Large intestine (tissue), 3 donors: ENCODE measurements around the gene ZNF267. TPM values are rescaled to one million over a fixed set of nuclear protein-coding genes. Genes with fewer than 3 reads are reported as not detected.
"Not testable (repeated sequence)": the region's sequence is repeated elsewhere in the genome, so short reads cannot be mapped to it uniquely, and the experiment has no call there.

Experiments
- DNase-seq, 2 donors: peaks; one replicate each; pipeline versions ENCODE4 v3.0.0 to v3.0.0-alpha.2; 2013
- H3K27ac ChIP-seq: one replicate; pipeline ENCODE4 v1.5.1; 2013; ENCODE audit warnings: low read length
- H3K27me3 ChIP-seq: 2 replicates; pipeline ENCODE4 v1.6.1; 2013; ENCODE audit warnings: low read length; ENCODE audit not compliant: control insufficient read depth, insufficient read depth
- H3K36me3 ChIP-seq: 2 replicates; pipeline ENCODE4 v1.6.1; 2013; ENCODE audit warnings: low read length; ENCODE audit not compliant: control insufficient read depth, insufficient read depth
- H3K4me1 ChIP-seq: one replicate; pipeline ENCODE4 v1.6.1; 2013; ENCODE audit warnings: low read length; ENCODE audit not compliant: control insufficient read depth, insufficient read depth
- H3K4me3 ChIP-seq: one replicate; pipeline ENCODE4 v1.5.1; 2013; ENCODE audit warnings: low read length
- H3K9me3 ChIP-seq: one replicate; pipeline ENCODE4 v1.6.1; 2013; ENCODE audit warnings: mild to moderate bottlenecking, low read depth, low read length, moderate library complexity; ENCODE audit not compliant: control insufficient read depth
- WGBS: methylation state at CpG from one replicate; pipeline ENCODE4 v1.1.5; 2013; ENCODE audit warnings: low lambda C conversion rate; ENCODE audit not compliant: insufficient coverage; 5-methylcytosine and 5-hydroxymethylcytosine counted together
- polyA plus RNA-seq: library from polyadenylated mRNA; unstranded; fragments of 120-200 nt; gene quantifications from one replicate; pipeline ENCODE4 v1.2.1, GENCODE V29; 2013

The ZNF267 gene
- polyA plus RNA-seq, 1 donor: 13.2 TPM

DNA sequence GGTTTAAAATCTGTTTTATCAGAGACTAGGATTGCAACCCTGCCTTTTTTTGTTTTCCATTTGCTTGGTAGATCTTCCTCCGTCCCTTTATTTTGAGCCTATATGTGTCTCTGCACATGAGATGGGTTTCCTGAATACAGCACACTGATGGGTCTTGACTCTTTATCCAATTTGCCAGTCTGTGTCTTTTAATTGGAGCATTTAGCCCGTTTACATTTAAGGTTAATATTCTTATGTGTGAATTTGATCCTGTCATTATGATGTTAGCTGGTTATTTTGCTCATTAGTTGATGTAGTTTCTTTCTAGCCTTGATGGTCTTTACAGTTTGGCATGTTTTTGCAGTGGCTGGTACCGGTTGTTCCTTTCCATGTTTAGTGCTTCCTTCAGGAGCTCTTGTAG lies 31.0 kb downstream of the ZNF267 start:
- not testable (repeated sequence) for H3K4me3 ChIP-seq, DNase-seq, H3K36me3 ChIP-seq, H3K27ac ChIP-seq, H3K4me1 ChIP-seq, H3K27me3 ChIP-seq
- peaks cover 13% of the 10 kb centered on the region for H3K9me3 ChIP-seq
- no CpG with 5 or more reads among the region's 3 CpGs for WGBS

DNA sequence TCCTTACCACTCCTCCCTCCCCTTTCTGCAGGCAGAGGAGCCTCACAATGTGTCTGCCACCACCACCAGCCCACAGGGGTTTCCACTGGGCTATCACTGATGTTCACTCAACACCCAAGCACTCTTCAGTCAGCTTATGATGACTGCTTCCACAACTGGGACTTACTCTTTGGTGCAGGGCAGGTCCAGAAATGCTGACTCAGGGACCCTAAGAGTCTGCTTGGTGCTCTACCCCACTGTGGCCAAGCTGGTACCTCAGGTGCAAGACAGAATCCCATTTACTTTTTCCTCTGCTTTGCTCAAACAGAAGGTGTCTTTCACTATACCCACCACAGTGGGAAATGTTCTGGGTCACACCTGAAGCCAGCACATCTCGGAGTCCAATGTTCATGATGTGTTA lies 40.1 kb downstream of the ZNF267 start:
- Histone ChIP-seq H3K4me3 (no peak overlapping the region), H3K27ac (no peak overlapping the region), H3K4me1 (no peaks in the 10 kb centered on the region), H3K36me3 (peaks cover 30% of the 10 kb centered on the region), H3K9me3 (peaks cover 16% of the 10 kb centered on the region), H3K27me3 (no peaks in the 10 kb centered on the region)
- DNase-seq: no peak
- no CpG with 5 or more reads among the region's 1 CpG for WGBS

DNA sequence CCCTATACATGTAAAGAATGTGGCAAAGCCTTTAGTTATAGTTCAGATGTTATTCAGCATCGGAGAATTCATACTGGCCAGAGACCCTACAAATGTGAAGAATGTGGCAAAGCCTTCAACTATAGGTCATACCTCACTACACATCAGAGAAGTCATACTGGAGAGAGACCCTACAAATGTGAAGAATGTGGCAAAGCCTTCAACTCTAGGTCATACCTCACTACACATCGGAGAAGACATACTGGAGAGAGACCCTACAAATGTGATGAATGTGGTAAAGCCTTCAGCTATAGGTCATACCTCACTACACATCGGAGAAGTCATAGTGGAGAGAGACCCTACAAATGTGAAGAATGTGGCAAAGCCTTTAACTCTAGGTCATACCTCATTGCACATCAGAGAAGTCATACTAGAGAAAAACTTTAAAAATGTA lies 42.5 kb downstream of the ZNF267 start:
- H3K4me3 ChIP-seq: no peak overlapping the region
- H3K4me1 ChIP-seq: no peaks in the 10 kb centered on the region
- no peak for DNase-seq
- H3K9me3 ChIP-seq: peaks cover 16% of the 10 kb centered on the region
- no peak overlapping the region for H3K27ac ChIP-seq
- 86% methylated on average over 1 of the region's 3 CpGs for WGBS
- H3K36me3 ChIP-seq: peaks cover 30% of the 10 kb centered on the region
- no peaks in the 10 kb centered on the region for H3K27me3 ChIP-seq

DNA sequence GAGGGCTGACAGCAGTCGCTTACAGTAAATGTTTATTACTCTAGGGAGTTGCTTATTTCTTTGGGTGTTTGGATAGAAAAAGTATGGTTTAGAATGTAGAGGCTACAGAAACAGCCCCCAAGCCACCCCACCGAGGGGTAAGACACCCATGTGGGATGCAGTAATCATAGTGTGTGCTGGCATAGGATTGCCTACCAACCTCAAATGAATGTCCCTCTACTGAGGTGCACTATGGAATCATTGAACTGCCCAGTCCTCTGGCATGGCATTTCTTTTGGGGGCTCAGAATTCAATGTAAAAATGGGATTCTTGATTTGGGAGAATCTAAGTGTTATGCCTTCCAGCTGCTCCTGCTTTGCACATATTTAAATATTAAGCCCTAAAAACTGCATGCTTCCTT lies 46.8 kb downstream of the ZNF267 start:
- DNase-seq: no peak
- Histone ChIP-seq H3K36me3 (peaks cover 9% of the 10 kb centered on the region), H3K27me3 (no peaks in the 10 kb centered on the region), H3K9me3 (peaks cover 5% of the 10 kb centered on the region), H3K4me1 (no peaks in the 10 kb centered on the region), H3K27ac (no peak overlapping the region), H3K4me3 (no peak overlapping the region)
- no CpG with 5 or more reads among the region's 2 CpGs for WGBS

DNA sequence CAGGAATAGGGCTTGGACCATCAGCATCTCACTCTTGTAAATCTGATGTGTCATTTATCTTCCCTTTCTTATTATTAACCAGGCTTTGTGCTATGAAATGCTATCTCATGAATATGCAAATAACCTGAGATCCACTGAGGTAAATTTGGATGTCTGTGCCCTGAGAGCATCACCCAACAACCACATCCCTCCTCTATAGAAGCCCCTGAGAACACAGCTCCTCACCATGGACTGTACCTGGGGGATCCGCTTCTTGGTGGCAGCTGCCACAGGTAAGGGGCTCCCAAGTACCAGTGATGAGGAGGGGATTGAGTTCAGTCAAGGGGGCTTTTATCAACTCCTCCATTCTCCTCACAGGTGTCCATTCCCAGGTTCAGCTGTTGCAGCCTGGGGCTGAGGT lies 78.2 kb downstream of the ZNF267 start:
- WGBS: no CpG with 5 or more reads among the region's 1 CpG
- H3K4me1 ChIP-seq, H3K27me3 ChIP-seq, H3K27ac ChIP-seq, DNase-seq, H3K4me3 ChIP-seq, H3K9me3 ChIP-seq, H3K36me3 ChIP-seq: not testable (repeated sequence)

DNA sequence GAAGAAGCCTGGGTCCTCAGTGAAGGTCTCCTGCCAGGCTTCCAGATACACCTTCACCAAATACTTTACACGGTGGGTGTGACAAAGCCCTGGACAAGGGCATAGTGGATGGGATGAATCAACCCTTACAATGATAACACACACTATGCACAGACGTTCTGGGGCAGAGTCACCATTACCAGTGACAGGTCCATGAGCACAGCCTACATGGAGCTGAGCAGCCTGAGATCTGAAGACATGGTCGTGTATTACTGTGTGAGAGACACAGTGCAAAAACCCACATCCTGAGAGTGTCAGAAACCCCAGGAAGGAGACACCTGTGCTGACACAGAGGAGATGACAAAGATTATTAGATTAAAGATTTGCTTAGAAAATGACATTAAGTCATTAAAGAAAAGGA lies 78.6 kb downstream of the ZNF267 start:
- no CpG with 5 or more reads among the region's 3 CpGs for WGBS
- not testable (repeated sequence) for H3K9me3 ChIP-seq, DNase-seq, H3K4me1 ChIP-seq, H3K4me3 ChIP-seq, H3K27me3 ChIP-seq, H3K36me3 ChIP-seq, H3K27ac ChIP-seq

DNA sequence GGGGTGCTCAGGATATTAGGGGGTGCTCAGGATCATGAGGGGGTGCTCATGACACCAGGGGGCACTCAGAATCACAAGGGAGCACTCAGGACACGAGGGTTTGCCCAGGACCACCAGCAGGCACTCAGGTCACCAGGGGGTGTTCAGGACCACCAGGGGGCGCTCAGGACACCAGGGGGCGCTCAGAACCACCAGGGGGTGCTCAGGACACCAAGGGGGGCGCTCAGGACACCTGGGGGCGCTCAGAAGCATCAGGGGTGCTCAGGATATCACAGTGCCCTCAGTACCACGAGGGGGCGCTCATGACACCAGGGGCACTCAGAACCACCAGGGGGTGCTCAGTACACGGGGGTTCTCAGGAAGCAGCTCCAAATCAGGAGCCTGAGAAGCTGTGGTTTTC lies 82.6 kb downstream of the ZNF267 start:
- not testable (repeated sequence) for H3K36me3 ChIP-seq, H3K9me3 ChIP-seq, H3K27ac ChIP-seq, DNase-seq, H3K4me3 ChIP-seq, H3K27me3 ChIP-seq, H3K4me1 ChIP-seq
- no CpG with 5 or more reads among the region's 8 CpGs for WGBS

DNA sequence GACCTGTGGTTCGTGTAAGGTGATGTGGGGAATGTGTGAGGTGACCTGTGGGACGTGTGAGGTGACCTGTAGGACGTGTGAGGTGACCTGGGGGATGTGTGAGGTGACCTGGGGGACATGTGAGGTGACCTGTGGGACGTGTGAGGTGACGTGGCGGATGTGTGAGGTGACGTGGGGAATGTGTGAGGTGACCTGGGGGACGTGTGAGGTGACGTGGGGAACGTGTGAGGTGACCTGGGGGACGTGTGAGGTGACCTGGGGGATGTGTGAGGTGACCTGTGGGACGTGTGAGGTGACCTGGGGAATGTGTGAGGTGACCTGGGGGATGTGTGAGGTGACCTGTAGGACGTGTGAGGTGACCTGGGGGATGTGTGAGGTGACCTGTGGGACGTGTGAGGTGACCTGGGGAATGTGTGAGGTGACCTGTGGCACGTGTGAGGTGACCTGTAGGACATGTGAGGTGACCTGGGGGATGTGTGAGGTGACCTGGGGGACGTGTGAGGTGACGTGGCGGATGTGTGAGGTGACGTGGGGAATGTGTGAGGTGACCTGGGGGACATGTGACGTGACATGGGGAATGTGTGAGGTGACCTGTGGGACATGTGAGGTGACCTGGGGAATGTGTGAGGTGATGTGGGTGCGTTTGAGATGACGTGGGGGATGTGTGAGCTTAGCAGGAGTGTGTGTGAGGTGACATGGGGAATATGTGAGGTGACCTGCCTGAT lies 86.7 kb downstream of the ZNF267 start:
- not testable (repeated sequence) for H3K27ac ChIP-seq, H3K27me3 ChIP-seq, H3K4me3 ChIP-seq, H3K9me3 ChIP-seq, H3K36me3 ChIP-seq, H3K4me1 ChIP-seq, DNase-seq
- 84% methylated on average over 6 of the region's 22 CpGs for WGBS
